Inferior parietal cortex (tissue), 1 donor: ENCODE data around the gene HOXA6.

Source experiments
- DNase-seq: peaks from one replicate; pipeline ENCODE4 v3.0.0-alpha.2; 2016; ENCODE audit errors: extremely low spot score

The HOXA6 gene

DNA sequence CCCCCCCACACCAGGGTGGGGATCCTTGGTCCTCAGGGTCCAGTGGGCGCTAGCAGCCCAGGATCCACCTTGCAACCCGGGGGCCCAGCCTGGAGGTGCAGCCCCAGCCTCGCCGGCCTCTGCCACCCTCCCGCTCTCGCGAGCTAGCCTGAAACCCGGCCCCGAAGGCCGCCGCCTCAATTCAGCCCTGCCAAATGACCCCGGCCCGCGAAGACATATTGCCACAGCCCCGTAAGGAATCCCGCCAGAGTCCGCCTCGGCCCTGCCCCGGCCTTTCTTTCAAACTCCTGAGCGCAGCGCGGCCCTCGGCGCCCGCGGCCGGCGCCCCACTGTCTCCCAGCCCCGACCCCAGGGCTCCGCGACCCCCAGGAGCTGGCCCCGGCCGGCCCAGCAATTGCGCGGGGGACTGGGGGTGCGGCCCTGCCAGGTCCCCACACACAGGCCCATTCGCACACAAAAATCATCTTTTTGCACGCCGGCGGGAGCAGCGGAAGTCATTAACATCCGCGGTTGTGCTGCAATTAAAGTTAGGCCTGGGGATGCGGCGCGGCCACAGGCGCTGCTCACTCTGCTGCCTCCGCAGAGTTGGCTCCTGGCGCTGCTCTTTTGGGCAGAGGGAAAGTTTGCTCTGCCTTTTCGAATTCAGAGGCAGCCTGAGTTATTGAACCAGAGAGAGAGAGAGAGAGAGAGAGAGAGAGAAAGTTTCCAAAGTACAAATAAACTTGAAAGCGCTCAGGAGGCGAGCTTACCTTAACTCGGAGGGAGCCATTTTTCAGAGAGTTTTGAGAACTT, 8.0 kb downstream of the HOXA6 start:
- DNase-seq = no peak

DNA sequence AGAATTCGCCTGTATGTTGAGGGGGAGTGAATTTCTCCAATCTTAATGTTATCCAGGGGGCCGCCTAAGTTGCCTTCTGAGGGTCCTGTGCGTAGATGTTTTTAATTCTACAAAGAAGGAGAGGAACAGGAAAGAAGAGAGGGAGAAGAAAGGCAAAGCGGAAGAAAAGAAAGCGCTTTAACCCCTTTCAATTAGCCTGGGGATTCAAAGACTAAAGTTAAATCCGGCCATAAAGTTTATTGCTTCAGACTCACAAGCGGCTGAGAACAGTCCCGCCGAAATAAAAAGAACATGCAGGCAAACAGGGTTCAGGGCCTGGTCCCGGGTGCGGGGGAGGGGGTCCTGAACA, 8.6 kb downstream of the HOXA6 start:
- DNase-seq = no peak

- DNase-seq = no peak
Observed at GRCh38 chr7:27138472-27138871, 9.1 kb downstream of the HOXA6 start.

- DNase-seq = no peak
Observed at GRCh38 chr7:27137640-27138315, 9.8 kb downstream of the HOXA6 start.

DNA sequence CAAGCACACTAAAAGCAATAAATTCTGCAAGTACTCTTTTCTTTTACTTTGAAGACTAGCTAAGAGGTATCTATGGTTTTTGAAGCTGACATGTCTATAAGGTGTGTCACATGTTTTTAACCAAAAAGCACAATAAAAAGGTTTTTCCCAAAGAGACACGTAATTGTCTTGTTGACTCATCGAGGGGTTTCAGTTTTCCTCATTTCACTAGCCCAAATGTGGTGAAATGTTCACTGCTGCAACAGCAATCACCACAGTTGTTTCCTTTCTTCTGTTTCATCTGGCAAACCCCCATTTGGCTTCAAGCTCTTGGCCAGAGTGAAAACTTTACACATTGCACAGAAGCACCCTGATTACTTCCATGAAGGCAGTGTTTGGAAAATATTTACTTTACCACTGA, 13.2 kb downstream of the HOXA6 start:
- no peak for DNase-seq

- no peak for DNase-seq
Observed at GRCh38 chr7:27133409-27134231, 14.0 kb downstream of the HOXA6 start.

DNA sequence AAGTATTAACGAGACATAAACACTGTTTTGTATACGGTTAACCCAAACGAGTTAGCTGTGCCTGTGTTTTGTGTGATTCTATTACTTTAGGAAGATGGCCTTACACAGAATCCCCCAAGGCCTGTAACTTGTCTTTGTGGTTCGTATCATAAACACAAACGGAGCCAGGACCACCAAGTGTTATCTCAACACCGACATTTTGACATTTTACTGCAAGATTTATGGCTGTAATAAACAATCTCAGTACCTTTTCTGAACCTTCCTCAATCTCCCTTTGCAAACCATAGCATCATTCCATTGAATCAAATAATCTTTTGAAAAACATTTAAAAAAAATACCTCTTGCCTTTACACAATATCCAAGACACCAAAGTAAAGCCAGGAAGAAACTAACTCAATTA, 14.6 kb downstream of the HOXA6 start:
- DNase-seq = no peak

DNA sequence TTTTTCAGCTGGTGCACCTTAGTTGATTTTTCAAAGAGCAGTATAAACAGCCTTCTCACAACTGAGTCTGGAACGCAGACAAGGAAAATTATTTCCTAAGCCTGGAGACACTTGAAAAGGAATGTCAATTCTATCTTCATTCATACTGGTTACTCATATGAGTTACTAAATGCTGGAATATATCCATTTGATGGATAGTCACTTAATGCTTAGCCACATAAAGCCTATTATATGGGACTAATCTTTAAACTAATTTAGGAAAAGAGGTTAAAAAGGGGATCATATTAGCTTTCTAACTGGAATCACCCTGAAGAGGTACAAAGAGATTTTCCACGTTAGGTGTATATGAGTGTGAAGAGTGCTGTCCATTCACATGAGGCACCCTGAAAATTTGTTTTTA, 15.4 kb downstream of the HOXA6 start:
- no peak for DNase-seq

- DNase-seq = no peak
Observed at GRCh38 chr7:27131390-27131819, 16.2 kb downstream of the HOXA6 start.

DNA sequence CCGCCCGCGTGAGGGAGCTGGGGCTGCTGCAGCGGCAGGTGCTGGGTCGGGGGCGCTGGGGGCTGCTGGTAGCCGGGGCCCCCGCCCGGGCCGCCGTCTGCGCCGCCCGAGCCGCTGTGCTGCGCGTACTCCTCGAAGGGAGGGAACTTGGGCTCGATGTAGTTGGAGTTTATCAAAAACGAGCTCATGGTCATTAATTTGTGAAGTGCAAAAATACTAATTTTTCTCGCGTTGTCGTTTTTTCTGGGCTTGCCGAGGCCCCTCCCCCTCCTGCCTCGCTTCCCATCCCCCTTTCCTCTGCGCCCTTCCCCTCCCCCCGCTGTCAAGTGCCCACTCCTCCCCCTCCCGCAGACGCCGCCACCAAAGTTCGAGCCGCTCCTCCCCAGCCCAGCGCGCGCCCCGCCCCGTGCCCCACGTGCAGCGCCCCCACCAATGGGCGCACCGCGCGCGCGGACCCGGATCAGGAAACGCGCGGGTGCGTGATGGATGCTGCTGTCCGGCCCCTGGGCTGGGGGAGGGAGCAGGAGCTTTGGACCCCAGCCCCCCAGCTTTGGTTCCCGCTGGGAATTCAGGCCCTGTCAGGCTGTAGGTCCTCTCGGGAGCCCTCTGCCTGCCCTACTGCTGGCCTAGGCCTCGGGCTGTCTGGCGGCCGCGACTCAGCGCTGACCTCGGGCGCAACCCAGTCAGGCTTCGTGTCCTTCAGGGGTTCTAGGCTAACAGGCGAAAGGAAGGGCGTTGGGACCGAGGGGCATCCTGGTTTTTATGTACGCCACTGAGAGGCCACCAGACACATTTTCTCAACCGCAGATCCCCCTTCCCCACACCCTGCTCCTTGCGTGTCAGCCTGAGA, 16.8 kb downstream of the HOXA6 start, which contains the start of gene HOXA4:
Gene HOXA4 (minus strand): TSS at position 218 of the 850 bp plus-strand sequence. CDS start 24 bp downstream, at position 194.
- DNase-seq = no peak

GRCh38 chr7:27129729-27130539, 17.6 kb downstream of the HOXA6 start:
- no peak for DNase-seq

DNA sequence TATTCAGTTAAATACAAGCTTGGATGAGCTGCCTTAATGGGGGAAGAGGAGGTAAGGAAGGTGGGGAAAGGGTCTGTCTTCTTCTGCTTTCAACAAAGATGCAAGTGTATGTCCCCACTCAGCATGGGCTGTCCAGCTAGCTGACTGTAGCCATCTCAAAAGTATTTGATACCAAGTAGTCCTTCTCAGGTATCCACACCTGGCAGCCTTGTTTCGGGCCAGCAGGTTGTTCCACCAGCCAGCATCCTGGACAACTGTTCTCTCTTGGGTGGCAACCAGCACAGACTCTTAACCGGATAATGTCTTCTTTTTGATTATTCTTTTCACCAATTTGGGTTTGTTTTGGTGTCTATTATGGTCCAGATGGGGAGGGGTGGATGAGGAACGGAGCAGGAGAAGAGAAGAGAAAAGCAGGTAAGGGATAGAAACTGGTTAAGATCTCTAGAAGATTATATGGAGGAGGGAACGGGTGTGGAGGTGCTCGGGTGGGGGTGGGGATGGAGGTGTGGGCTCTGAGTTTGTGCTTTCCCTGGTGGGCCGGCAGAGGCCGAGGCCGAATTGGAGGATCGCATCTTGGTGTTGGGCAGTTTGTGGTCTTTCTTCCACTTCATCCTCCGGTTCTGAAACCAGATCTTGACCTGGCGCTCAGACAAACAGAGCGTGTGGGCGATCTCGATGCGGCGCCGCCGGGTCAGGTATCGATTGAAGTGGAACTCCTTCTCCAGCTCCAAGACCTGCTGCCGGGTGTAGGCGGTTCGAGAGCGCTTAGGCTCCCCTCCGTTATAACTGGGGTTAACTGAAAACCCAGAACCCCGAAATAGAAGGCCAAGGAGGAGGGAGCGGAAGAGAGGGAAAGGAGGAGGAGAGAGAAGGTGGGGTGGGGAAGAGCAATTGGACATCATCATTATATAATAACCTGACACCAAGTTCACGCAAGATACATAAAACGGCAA, 18.5 kb downstream of the HOXA6 start:
- no peak for DNase-seq

DNA sequence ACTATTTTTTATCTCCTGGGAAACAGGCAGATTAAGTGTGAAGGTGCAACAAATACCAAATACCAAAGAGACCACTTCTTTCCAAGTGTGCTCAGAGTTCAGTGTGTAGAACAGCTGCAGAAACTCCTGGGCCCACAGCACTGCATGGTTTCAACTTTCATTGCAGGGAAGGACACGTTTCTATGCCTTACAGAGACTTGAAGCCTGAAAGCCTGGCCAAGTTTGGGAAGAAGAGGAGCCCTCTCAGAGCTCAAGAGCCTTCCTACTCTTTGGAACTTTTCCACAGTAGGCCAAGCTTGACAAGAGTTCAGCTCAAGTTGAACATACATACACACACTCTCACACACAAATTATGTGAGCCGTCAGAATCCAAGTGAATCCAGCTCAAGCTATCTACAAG, 19.5 kb downstream of the HOXA6 start:
- no peak for DNase-seq

- DNase-seq = no peak
Observed at GRCh38 chr7:27126596-27127327, 20.8 kb downstream of the HOXA6 start.

DNA sequence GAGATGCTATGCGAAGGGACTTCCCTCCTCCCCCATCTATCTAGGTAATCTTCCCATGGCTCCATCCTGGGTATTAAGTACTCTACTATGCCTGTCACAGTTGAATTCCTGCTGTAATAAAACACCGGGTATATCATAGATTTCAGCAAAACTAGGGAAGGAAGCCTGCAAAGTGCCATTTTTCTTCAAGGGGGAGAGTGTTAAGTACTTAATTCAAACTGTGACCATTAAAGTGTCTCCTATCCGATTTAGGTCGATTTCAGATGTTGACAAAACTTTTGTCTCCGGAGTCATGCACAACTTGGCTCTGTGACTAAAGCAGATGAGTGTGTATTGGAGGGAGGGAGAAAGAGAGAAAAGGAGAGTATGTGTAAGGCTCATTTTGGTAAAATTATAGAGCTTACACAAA, 21.6 kb downstream of the HOXA6 start:
- DNase-seq = no peak

DNA sequence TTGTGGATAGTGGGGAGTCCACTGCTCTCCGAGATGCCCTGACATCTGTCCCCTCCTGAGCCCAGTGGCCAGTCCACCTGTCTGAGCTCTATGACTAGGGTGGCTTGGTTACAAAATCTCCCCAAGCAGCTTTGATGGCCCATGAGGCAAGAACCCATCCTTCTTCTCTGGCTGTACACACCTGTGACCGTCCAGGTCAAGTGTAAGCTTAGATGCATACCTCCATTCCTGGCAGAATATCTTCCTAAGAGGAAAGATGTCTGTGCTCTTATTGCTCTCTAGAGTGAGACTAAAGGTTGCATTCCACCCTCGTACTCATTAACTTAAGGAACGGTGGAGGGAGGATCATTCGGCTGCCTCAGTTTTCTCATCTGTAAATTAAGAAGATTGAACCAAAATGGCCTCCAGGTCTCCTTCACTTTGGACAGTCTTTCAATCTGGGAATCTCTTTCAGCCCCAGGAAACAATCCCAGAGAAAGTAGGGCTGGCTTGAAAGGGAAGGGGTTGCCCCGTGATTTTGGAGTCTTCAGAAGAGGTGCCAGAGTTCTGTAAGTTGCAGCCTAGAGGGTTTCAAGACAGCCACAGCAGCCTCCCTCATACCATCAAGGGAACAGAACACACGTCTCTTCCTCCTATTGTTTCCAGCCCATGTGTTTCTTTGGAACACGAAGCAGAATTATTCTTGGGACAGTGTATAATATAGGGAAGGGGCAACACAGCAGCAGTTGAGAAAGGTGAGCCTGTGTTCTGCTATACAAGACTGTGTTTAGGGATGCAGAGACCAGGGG, 22.5 kb downstream of the HOXA6 start:
- no peak for DNase-seq

- no peak for DNase-seq
Observed at GRCh38 chr7:27124096-27124901, 23.3 kb downstream of the HOXA6 start.
